Cardiac fibroblast (primary cell): ENCODE data around the gene TMEM256.
A peak's percentile ranks its signal among the peaks of the same experiment; 100 is the strongest.

ENCODE experiments used
- DNase-seq, 2 donors: peaks; one replicate each; pipeline versions ENCODE4 v3.0.0 to v3.0.0-alpha.2; 2010; ENCODE audit warnings: low read depth in 2 of 2
- H3K4me3 ChIP-seq, 2 donors: replicated peaks in 1 of 2; 1 replicate in 1 of 2; 2 replicates in 1 of 2; pipeline ENCODE4 v1.5.1; 2011; ENCODE audit warnings: low read depth in 2 of 2, low read length in 2 of 2, mild to moderate bottlenecking in 2 of 2, moderate library complexity in 1 of 2
- CTCF ChIP-seq: IDR thresholded peaks from one replicate; pipeline ENCODE4 v1.5.1; 2011; ENCODE audit warnings: low read depth, mild to moderate bottlenecking, low read length, inconsistent platforms

Gene TMEM256

GRCh38 chr17:7404737-7405349 is 946 bp upstream of the TMEM256 start:
- H3K4me3 ChIP-seq = peak overlapping the region; percentile 67 to 75
- DNase-seq = peak in 1 of 2 donors; percentile 26
- no peak for TF ChIP-seq CTCF

- TF ChIP-seq CTCF = no peak
- peak overlapping the region; percentile 68 to 81 for H3K4me3 ChIP-seq
- DNase-seq = no peak
Observed at GRCh38 chr17:7403727-7403976, 245 bp downstream of the TMEM256 start.

GRCh38 chr17:7403043-7403726 is 712 bp downstream of the TMEM256 start:
- no peak for DNase-seq
- H3K4me3 ChIP-seq = peak overlapping the region; percentile 68 to 81
- no peak for TF ChIP-seq CTCF

- TF ChIP-seq CTCF = no peak
- H3K4me3 ChIP-seq = no peak overlapping the region
- DNase-seq = no peak
Observed at GRCh38 chr17:7398612-7399011, 5.3 kb downstream of the TMEM256 start.

GRCh38 chr17:7396147-7396546 is 7.8 kb downstream of the TMEM256 start:
- no peak for DNase-seq
- H3K4me3 ChIP-seq = no peak overlapping the region
- TF ChIP-seq CTCF = no peak

- peak; percentile 51 for TF ChIP-seq CTCF
Observed at GRCh38 chr17:7394452-7395191, 9.3 kb downstream of the TMEM256 start, which contains the start of gene PLSCR3. PLSCR3 (minus strand) TSS chr17:7394525; CDS start chr17:7394110, 415 bp downstream.

More at GRCh38 chr17:7394452-7395191, 9.3 kb downstream of the TMEM256 start, which contains the start of gene PLSCR3:
- H3K4me3 ChIP-seq = peak within 1 kb of the TSS; percentile 91 to 94
- peak; percentile 82 to 92 for DNase-seq
